OCI-LY7 (cell line): Measurements from ENCODE around the gene CHST13.

Source experiments
- CTCF ChIP-seq: fragments of 200-600 bp; sonication (generic); conservative IDR thresholded peaks from 2 replicates; pipeline ENCODE4 v1.5.1; 2014; ENCODE audit warnings: mild to moderate bottlenecking, antibody characterized with exemption, low read length, moderate library complexity, mixed read lengths
- EZH2phosphoT487 ChIP-seq: fragments of 200-600 bp; sonication (generic); IDR thresholded peaks from 2 replicates; pipeline ENCODE4 v1.6.1; 2018; ENCODE audit warnings: low read depth, borderline replicate concordance, mild to moderate bottlenecking, mixed run types, antibody characterized with exemption, low read length, moderate library complexity, mixed read lengths

- TF ChIP-seq CTCF (no peak), EZH2phosphoT487 (no peak)
Measured at GRCh38 chr3:126494204-126494969, 29.6 kb upstream of the CHST13 start.
